Left ventricle myocardium superior (tissue), 1 donor: Measurements from ENCODE around the gene ESR1. TPM values are rescaled to one million over a fixed set of nuclear protein-coding genes. Genes with fewer than 3 reads are reported as not detected.
"Not testable (repeated sequence)": the region's sequence is repeated elsewhere in the genome, so short reads cannot be mapped to it uniquely, and the experiment has no call there.

Source experiments
- ATAC-seq: fragments of 200-7000 bp; cut with Tn5 transposase; one replicate; pipeline ENCODE4 v1.9.1; 2020; ENCODE audit warnings: mild to moderate bottlenecking, moderate library complexity
- DNase-seq: peaks from one replicate; pipeline ENCODE4 v3.0.0-alpha.2; 2020
- intact Hi-C: fragments of 100-400 bp; cut with micrococcal nuclease; formaldehyde crosslinking; loops from one replicate; pipeline ENCODE4 v1.11.0; 2022
- total RNA-seq: library from RNA; stranded (reverse); fragmentation: NEBNext Ultra II Directional; extraction: Animal tissue kit (Norgen Biotek cat#: 25700); gene quantifications from one replicate; pipeline ENCODE4 v1.2.1, GENCODE V29; 2021
- donor health status: DM: no; HTN: yes; CAD: no; lungs with severe emphysema.

The ESR1 gene
- total RNA-seq, 1 donor from 2014 or later, result 1.3 TPM

GRCh38 chr6:151958332-151958731 is 150.8 kb downstream of the ESR1 start:
- ATAC-seq (no peak), DNase-seq (no peak)
- intact Hi-C loops, result no loop called here

- DNase-seq (no peak), ATAC-seq (no peak)
- intact Hi-C loops, result no loop called here
These were observed 151.6 kb downstream of the ESR1 start for GRCh38 chr6:151959086-151959485.

GRCh38 chr6:151961809-151962208 is 154.3 kb downstream of the ESR1 start:
- intact Hi-C loops, result no loop called here
- ATAC-seq, result no peak

GRCh38 chr6:151962246-151962846 is 154.9 kb downstream of the ESR1 start:
- intact Hi-C loops, result no loop called here
- ATAC-seq (no peak), DNase-seq (no peak)

More at GRCh38 chr6:151961809-151962208, 154.3 kb downstream of the ESR1 start:
- no peak for DNase-seq

GRCh38 chr6:151963001-151963400 is 155.5 kb downstream of the ESR1 start:
- ATAC-seq, result no peak
- intact Hi-C loops, result no loop called here
- no peak for DNase-seq

GRCh38 chr6:151964412-151964811 is 156.9 kb downstream of the ESR1 start:
- intact Hi-C loops, ATAC-seq, DNase-seq: not testable (repeated sequence)

- ATAC-seq (no peak), DNase-seq (no peak)
- intact Hi-C loops, result no loop called here
These were observed 166.7 kb downstream of the ESR1 start for GRCh38 chr6:151974061-151974617.

GRCh38 chr6:151975795-151976194 is 168.3 kb downstream of the ESR1 start:
- no peak for ATAC-seq
- intact Hi-C loops, result no loop called here

GRCh38 chr6:151988199-151988598 is 180.7 kb downstream of the ESR1 start:
- DNase-seq, ATAC-seq, intact Hi-C loops: not testable (repeated sequence)

More at GRCh38 chr6:151975795-151976194, 168.3 kb downstream of the ESR1 start:
- DNase-seq, result no peak

GRCh38 chr6:151992091-151992490 is 184.6 kb downstream of the ESR1 start:
- no peak for ATAC-seq
- intact Hi-C loops, result no loop called here

GRCh38 chr6:151993364-151993763 is 185.9 kb downstream of the ESR1 start:
- no peak for DNase-seq
- intact Hi-C loops, result no loop called here
- ATAC-seq, result no peak

More at GRCh38 chr6:151992091-151992490, 184.6 kb downstream of the ESR1 start:
- no peak for DNase-seq

- ATAC-seq, result peak; percentile 59
- no peak for DNase-seq
- intact Hi-C loops, result no loop called here
These were observed 191.3 kb downstream of the ESR1 start for GRCh38 chr6:151998784-151999183.

GRCh38 chr6:151999194-151999593 is 191.7 kb downstream of the ESR1 start:
- DNase-seq (no peak), ATAC-seq (no peak)
- intact Hi-C loops, result no loop called here

- intact Hi-C loops, result no loop called here
- no peak for DNase-seq
- ATAC-seq, result no peak
These were observed 193.9 kb downstream of the ESR1 start for GRCh38 chr6:152001408-152001807.

GRCh38 chr6:152002306-152002705 is 194.8 kb downstream of the ESR1 start:
- intact Hi-C loops, result no loop called here
- no peak for DNase-seq
- no peak for ATAC-seq

GRCh38 chr6:152004036-152004566 is 196.6 kb downstream of the ESR1 start:
- DNase-seq (no peak), ATAC-seq (no peak)
- intact Hi-C loops, result no loop called here

GRCh38 chr6:152004896-152005295 is 197.4 kb downstream of the ESR1 start:
- intact Hi-C loops, result no loop called here
- ATAC-seq, result no peak
- DNase-seq, result no peak

GRCh38 chr6:152008779-152009178 is 201.3 kb downstream of the ESR1 start:
- DNase-seq (no peak), ATAC-seq (no peak)
- intact Hi-C loops, result no loop called here

GRCh38 chr6:152012227-152012626 is 204.7 kb downstream of the ESR1 start:
- ATAC-seq, result no peak
- DNase-seq, result no peak
- intact Hi-C loops, result no loop called here

- ATAC-seq (no peak), DNase-seq (no peak)
- intact Hi-C loops, result no loop called here
These were observed 211.4 kb downstream of the ESR1 start for GRCh38 chr6:152018876-152019275.

- intact Hi-C loops, result no loop called here
- no peak for ATAC-seq
- no peak for DNase-seq
These were observed 214.8 kb downstream of the ESR1 start for GRCh38 chr6:152022303-152022702.
